GM12892 (cell line): ENCODE results near the gene LRP8.

Experiments used
- DNase-seq: peaks from one replicate; pipeline ENCODE4 v3.0.0; 2011; ENCODE audit not compliant: insufficient read length
- FAIRE-seq: peaks from 2 replicates; lab custom pipeline; 2011; peaks lifted over from hg19 to GRCh38; lab: Jason Lieb, UNC
- POLR2A ChIP-seq: IDR thresholded peaks from 2 replicates; pipeline ENCODE4 v1.6.1; 2011; ENCODE audit warnings: low read depth, low read length, control low read depth
- POLR2AphosphoS5 ChIP-seq: IDR thresholded peaks from 2 replicates; pipeline ENCODE4 v1.6.1; 2011; ENCODE audit warnings: low read depth, low read length, control low read depth
- TAF1 ChIP-seq: IDR thresholded peaks from 2 replicates; pipeline ENCODE4 v1.6.1; 2011; ENCODE audit warnings: low read depth, mild to moderate bottlenecking, control low read depth, low read length, borderline replicate concordance

LRP8 gene

GRCh38 chr1:53354119-53354518 lies 26.2 kb upstream of the LRP8 start:
- DNase-seq: no peak
- TF ChIP-seq POLR2A (no peak), POLR2AphosphoS5 (no peak), TAF1 (no peak)

GRCh38 chr1:53352561-53352960 lies 24.7 kb upstream of the LRP8 start:
- DNase-seq (no peak), FAIRE-seq (no peak)
- TF ChIP-seq POLR2AphosphoS5 (no peak), POLR2A (no peak), TAF1 (no peak)

More at GRCh38 chr1:53354119-53354518, 26.2 kb upstream of the LRP8 start:
- FAIRE-seq: no peak

GRCh38 chr1:53350853-53351767 lies 23.2 kb upstream of the LRP8 start:
- TF ChIP-seq POLR2AphosphoS5 (no peak), POLR2A (no peak), TAF1 (no peak)
- DNase-seq (no peak), FAIRE-seq (no peak)

GRCh38 chr1:53349968-53350852 lies 22.3 kb upstream of the LRP8 start:
- DNase-seq: no peak
- FAIRE-seq: no peak
- TF ChIP-seq POLR2A (no peak), POLR2AphosphoS5 (no peak), TAF1 (no peak)

GRCh38 chr1:53349369-53349835 lies 21.5 kb upstream of the LRP8 start:
- TF ChIP-seq POLR2AphosphoS5 (no peak), TAF1 (no peak), POLR2A (no peak)
- no peak for FAIRE-seq

GRCh38 chr1:53348486-53349368 lies 20.9 kb upstream of the LRP8 start:
- TF ChIP-seq POLR2A (no peak), TAF1 (no peak), POLR2AphosphoS5 (no peak)
- FAIRE-seq (no peak), DNase-seq (no peak)

More at GRCh38 chr1:53349369-53349835, 21.5 kb upstream of the LRP8 start:
- DNase-seq: no peak

DNA sequence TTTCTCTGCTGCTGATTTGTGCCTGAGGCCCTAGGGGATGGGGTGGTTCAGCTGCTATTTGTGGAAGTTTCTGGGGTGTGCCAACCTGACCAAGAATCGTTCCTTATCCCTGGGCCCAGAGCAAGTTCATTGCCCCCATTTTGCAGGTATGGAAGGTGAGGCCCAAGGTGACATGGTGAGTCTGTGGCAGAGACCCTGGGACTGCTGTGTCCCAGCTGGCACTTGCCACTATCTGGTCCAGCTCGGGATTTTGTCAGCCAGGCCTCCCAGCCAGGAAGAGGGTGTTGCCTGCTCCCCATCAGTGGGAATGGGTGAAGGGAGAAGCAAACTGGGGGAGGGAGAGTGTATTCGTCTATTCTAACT lies 18.9 kb upstream of the LRP8 start:
- no peak for FAIRE-seq
- DNase-seq: no peak
- TF ChIP-seq POLR2AphosphoS5: no peak

DNA sequence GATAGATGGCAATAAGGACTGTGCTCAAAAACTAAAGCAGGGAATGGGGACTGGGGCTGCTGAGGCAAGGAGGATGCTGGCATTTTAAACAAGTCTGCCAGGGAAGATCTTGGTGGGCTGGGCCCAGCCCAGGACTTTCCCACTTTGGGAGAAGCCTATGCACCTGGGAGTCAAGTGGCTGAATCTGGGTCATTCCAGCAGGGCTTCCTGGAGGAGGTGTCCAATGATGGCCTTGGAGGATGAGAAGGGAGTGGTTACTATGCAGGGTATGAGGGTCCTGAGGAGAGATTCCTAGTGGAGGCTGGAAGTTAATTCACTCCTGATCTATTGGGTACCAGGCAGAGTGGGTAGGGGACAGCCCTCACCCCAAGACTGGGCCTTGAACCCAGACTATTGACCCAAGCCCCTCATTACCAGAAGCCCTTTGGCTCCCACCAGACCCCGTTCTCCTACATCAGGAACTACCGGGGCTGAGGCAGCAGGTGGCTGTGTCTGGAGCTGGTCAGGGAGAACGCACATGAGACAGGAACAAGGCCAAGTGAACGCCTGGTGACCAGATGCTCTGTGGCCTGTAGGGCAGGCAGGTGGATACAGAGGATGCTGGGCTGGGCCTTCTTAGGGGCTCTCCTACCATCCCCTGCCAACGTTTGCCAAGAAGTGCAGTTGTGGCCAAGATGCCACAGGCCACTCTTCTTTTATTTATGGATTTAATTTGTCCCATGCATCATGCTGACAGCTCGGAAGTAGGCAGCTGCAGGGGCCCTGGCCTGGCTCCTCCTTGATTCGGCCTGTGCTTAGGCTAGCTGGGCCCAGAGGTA lies 18.3 kb upstream of the LRP8 start:
- no peak for FAIRE-seq
- DNase-seq: no peak
- no peak for TF ChIP-seq POLR2A
- no peak for TF ChIP-seq POLR2AphosphoS5
- no peak for TF ChIP-seq TAF1

DNA sequence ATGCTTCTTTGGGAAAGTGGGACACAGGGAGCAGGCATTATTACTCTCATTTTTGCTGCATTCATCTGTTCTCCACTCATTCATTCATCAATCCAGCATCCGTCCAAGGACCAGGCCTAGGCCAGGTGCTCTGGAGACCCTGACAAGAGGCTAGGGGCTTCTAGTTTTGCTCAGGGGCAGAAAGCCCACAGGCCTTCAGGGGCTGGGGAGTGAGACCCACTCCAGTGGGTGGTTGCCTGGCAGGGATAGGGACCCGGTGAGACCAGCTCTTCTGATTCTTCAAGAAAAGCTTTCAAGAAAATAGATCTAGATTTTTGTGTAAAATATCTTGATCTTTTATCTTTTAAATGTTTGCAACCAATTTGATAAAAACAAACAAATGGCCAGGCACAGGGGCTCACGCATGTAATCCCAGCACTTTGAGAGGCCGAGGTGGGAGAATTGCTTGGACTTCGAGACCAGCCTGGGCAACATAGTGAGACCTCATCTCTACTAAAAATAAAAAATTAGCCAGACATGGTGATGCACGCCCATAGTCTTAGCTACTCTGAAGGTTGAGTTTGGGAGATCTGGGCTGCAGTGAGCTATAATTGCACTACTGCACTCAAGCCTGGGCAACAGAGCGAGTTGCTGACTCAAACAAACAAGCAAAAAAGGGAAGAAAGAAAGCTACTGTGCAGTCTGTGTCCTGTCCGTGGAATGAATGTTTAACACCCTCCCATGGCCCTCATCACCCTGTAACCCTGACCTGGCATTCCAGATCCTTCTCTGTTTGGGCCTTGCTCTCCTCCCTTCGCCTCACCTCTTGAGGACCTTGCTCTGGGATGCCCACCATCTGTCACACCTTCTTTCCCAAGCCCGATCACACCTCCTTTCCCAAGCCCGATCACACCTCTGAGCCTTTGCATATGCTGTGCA lies 17.3 kb upstream of the LRP8 start:
- FAIRE-seq (peak; percentile 94), DNase-seq (no peak)

More for the DNA sequence above, 17.3 kb upstream of the LRP8 start:
- TF ChIP-seq POLR2AphosphoS5: no peak
- TF ChIP-seq TAF1: no peak
- no peak for TF ChIP-seq POLR2A
